Esophagus squamous epithelium (tissue), 4 donors: Measurements from ENCODE around the gene FAM234A.
"Not testable (repeated sequence)": the region's sequence is repeated elsewhere in the genome, so short reads cannot be mapped to it uniquely, and the experiment has no call there.

Experiments used
- POLR2A ChIP-seq, 4 donors: fragments of 450-650 bp; IDR thresholded peaks; one replicate each; pipeline ENCODE4 v1.6.1; 2017; ENCODE audit warnings: antibody characterized with exemption in 4 of 4, mild to moderate bottlenecking in 4 of 4, moderate library complexity in 3 of 4
- TF ChIP-seq, protein P1 (sequence below), 6 experiments: fragments of 450-650 bp in 4 of 6; fragments of 200-600 bp in 2 of 6; sonication (generic) in 2 of 6; IDR thresholded peaks; one replicate each; pipeline ENCODE4 v1.5.1; 2016 to 2019; ENCODE audit warnings: antibody characterized with exemption in 6 of 6, mild to moderate bottlenecking in 4 of 6, moderate library complexity in 4 of 6

DNA sequence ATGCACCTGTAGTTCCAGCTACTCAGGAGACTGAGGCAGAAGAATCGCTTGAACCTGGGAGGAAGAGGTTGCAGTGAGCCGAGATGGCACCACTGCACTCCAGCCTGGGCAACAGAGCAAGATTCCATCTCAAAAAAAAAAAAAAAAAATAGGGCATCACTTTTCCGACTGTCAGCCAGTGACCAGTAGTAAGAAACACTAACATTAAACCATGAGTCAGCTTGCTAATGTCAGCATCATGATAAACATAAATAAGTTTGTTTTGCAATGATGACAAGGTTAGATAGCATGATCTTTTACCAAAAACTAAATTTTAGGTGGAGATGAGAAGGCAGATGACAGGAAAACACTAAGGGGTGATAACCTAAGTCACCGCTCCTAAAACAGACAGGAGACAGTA is 25.3 kb upstream of the FAM234A start:
- not testable (repeated sequence) for TF ChIP-seq POLR2A (IDR thresholded peaks at IDR 0.05)
- TF ChIP-seq, protein P1, sequence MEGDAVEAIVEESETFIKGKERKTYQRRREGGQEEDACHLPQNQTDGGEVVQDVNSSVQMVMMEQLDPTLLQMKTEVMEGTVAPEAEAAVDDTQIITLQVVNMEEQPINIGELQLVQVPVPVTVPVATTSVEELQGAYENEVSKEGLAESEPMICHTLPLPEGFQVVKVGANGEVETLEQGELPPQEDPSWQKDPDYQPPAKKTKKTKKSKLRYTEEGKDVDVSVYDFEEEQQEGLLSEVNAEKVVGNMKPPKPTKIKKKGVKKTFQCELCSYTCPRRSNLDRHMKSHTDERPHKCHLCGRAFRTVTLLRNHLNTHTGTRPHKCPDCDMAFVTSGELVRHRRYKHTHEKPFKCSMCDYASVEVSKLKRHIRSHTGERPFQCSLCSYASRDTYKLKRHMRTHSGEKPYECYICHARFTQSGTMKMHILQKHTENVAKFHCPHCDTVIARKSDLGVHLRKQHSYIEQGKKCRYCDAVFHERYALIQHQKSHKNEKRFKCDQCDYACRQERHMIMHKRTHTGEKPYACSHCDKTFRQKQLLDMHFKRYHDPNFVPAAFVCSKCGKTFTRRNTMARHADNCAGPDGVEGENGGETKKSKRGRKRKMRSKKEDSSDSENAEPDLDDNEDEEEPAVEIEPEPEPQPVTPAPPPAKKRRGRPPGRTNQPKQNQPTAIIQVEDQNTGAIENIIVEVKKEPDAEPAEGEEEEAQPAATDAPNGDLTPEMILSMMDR (IDR thresholded peaks at IDR 0.05), result not testable (repeated sequence)
